NCI-H128 (cell line): ENCODE measurements around the gene PDE3B.
"Not testable (repeated sequence)": the region's sequence is repeated elsewhere in the genome, so short reads cannot be mapped to it uniquely, and the experiment has no call there.

Experiments used
- DNase-seq: peaks from one replicate; lab custom pipeline; 2025; ENCODE audit not compliant: unreplicated experiment; lab: John Stamatoyannopoulos, UW

Gene PDE3B

DNA sequence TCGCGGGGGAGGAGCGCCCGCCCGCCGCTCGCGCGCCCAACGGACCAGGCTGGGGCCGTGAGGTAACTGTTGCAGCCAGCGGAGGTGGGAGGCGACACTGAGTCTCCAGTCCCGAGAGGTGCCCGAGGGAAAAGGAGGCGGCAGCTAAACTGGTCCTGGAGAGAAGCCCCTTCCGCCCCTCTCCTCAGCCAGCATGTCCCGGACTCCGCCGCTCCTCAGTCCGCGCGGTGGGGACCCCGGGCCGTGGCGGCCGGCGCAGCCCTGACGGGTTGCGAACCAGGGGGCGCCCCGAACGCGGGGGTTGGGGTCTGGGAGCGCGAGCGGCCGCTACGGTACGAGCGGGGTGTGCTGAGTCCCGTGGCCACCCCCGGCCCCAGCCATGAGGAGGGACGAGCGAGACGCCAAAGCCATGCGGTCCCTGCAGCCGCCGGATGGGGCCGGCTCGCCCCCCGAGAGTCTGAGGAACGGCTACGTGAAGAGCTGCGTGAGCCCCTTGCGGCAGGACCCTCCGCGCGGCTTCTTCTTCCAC lies at the start of gene PDE3B:
TSS of gene PDE3B (plus strand) at position 108 of the 529 bp plus-strand sequence. CDS start at position 380, 272 bp downstream.
- DNase-seq: peak; percentile 62

DNA sequence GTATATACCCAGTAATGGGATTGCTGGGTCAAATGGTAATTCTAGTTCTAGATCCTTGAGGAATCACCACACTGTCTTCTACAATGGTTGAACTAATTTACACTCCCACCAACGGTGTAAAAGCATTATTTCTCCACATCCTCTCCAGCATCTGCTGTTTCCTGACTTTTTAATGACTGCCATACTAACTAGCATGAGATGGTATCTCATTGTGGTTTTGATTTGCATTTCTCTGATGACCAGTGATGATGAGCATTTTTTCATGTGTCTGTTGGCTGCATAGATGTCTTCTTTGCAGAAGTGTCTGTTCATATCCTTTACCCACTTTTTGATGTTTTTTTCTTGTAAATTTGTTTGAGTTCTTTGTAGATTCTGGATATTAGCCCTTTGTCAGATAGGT lies 48.3 kb upstream of the PDE3B start:
- DNase-seq: not testable (repeated sequence)

DNA sequence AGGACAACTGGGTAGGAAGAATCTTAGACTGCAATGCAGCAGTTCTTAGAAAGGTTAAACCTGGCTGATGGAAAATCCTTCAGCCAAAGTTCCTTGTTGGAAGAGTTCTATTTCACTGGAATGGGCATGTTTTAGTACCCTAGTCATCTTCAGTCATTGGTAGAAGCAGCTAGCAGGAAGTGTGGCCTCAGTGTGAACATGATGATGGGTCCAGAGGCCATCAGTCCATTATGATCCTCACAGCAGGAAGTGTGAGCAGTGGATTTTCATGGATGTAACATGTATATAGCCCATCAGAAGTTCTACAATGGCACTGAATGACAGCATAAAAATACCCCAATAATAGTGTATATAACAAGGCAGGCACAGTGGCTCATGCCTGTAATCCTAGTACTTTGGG lies 35.9 kb upstream of the PDE3B start:
- no peak for DNase-seq

DNA sequence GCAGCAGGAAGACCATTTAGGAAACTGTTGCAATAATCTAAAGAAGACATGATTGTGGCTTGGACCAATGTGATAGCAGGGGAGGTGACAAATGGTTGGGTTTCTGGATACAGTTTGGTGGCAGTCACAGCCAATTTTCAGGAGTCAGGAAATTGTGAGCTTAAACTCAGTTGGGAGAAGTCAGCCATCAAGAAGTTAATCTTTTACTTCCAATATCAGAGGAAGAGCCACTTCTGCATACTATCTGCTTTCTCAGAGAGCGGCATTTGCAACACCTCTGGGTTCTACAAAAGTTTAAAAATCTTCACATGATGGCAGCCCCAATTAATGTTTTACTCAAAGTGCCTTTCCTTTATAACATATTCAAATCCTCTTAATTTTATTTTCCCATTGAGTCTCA lies 33.7 kb upstream of the PDE3B start:
- DNase-seq: no peak

DNA sequence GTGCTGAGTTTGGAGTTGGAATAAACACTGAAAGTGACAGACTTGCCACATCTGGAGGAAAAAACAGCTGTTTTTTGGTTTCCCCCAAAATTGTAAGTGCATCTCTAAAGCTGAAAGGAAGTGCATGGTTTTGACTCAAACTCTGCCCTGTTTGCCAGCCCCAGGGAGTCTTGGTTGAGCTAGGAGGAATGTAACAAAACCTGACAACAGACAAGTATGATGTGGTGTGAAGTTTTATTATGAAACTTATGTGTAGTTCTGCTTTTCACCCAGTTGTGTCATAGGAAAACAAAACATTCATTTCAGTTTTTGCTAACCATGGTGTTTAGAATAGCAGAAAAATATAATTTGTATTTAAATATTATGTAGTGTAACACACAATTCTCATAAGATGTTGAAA lies 31.7 kb upstream of the PDE3B start:
- DNase-seq: no peak

DNA sequence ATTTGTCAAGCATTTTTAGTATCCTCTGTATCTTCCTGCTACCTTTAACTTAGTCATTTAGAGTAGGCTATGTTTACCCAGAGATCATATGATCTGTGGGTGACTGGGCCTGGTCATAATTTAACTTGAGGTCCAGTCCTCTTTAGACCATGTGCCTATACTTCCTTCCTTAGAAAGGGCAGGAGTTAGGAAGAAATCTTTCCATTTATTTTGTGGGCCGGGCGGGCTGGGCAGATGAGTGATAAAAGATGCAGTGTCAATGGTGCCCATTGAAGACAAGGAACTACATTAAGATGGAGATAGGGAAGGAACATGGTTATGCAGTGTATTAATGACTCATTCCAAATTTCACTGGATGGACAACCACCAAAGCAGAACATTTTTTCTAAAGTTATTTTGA lies 30.9 kb upstream of the PDE3B start:
- no peak for DNase-seq

DNA sequence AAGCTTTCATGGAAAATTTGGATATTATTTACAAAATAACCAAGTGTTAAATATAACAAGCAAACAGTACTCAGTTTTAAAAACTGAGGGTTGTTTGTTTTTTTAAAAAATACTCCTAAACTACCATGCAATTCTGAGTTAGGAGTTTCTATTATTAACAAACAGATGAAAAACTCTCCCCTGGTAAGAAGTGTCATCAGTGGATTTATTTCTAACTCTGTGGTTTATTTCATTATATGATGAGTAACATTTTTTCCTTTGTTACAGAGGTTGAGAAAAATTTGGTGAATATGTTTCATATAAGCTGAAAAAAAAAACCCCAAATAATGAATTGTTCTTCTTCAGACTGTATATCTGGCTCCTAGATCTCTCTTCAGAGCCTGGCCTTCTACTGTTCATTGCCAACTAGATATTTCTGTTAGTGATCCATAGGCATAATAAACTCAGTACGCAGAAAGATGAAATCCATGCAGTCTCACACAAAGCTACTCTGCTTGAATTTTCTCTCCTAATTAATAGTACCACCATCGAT lies 29.4 kb upstream of the PDE3B start:
- no peak for DNase-seq

DNA sequence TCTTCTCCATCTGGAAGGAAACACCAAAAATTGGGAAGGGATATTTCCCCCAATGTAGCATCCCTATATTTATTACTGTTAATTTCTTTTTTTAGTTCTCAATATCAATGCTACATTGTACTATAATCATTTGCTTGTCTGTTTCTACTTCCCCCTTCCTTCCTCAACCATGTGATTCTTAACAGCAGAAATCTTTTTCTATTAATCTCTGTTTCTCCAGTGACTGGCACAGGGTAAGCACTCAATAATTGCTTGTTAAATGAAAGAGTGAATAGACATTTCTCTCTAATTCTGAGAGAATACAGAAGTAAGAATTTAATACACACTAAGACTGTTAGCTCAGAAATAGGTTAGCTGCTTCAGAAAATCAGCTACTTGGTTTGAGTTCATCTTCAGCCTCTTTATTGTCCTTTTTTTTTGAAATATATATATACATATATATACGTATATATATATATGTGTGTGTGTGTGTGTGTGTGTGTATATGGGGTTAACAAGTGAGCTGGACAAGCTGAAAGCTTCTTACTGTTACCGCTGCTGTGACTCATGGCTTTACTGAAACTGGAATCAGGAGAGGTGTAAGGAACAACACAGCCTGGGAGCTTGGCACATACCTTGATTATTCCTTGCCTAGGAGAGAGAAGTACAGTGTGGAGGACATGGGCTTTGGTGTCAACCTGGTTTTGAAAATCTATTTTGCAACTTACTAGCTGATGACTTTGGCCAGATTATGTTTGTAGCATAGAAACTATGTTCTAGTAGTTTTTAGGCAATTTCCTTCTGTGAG lies 26.2 kb upstream of the PDE3B start:
- DNase-seq: no peak

DNA sequence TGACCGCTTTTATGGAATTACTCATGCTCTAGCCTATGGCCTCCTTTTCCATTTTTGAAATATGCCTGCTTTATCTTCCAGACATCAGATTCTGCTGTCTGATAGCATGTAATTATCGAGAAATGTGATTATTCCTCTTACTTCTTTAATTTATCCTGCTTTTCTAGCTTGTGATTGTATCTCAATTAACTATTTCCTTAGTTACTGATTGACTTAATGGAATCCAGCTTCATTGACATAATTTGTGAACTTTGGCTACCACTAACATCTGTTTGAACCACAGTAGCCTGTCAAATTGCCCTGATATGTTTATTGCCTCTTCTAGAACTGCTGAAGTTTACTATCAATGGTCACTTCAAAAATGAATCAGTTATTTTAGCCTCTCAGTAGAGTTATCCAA lies 25.5 kb upstream of the PDE3B start:
- DNase-seq: no peak

DNA sequence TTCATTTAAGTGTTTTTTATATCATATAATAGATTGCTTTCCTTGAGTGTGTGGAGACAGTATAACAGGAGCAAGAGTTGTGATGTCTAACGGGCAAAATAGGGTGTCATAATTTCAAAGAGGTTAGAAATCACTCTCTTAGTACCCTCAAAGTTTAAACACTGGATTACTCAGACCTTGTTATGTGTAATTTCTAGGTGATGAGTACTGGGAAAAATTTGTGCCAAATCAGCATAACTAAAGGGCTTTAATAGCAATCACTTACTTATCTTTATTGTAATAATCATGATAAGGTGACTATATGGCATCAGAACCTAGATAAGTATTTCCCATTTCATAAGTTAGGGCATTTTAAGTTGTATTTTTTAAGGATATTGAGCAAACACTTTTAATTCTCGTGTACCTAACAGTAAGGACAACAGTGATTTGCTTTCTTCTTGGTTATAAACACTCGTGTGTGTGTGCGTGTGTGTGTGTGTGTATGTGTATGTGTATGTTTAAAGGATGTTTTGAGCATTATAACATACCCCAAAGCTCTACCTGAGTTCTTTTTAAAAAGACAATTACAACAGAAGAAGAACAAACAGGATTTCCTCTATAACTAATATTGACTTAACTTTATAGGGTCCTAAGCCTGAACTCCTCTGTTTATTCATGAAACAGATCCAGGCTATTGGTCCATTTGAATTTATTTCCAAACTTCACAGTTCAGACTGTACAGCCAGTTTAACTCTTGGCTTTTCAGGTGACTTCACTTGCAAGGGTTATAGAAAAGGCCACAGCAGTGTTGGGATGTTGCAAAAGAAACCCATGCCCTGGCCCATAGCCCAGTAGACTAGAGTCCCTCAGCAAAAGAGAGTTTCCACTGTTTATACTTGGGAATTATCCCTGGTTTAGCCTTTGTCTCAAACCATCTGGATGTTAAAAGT lies 23.7 kb upstream of the PDE3B start:
- DNase-seq: no peak

DNA sequence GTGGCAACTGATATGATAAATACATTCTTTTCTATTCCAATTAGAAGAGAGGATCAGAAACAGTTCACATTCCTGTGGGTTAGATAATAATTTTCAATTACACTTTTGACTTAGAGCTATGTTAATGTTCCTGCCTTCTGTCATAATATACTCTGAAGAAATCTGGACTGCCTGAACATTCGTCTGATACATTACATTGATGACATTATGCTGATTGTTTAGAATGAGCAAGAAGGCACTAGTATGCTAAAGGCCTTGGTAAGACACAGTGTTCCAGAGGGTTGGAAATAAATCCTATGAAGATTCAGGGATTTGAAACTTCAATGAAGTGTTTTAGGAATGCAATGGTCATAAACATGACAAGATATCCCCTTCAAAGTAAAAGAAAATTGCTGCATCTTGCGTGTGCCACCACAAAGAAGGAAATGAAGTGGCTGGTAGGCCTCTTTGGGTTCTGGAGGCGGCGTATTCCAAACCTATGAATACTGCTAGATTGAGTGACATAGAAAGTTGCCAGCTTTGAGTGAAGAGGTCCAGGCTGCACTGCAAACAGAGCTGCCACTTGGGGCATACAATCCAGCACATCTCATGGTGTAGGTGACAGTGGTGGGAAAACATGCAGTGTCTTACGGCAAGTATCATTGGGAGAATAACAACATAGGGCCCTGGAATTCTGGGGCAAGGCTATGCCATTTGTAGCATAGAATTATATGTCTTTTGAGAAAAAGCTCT lies 21.2 kb upstream of the PDE3B start:
- no peak for DNase-seq

DNA sequence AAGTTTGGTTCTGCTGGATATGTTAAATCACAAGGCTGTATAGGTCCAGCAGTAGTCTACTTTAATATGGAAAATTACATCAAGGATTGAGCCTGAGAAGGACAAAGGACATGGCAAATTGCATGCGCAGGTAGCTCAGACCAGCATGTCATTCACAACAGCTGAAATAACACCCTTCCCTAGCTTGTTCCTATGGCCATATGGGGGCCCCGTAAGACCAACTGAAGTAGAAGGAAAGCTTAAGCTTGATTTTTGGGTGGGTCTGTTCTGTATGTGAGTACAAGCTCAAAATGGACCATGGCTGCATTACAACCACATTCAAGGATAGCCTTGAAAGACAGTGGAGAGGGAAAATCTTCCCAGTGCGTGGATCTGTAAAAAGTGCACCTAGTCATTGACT lies 20.6 kb upstream of the PDE3B start:
- DNase-seq: no peak

DNA sequence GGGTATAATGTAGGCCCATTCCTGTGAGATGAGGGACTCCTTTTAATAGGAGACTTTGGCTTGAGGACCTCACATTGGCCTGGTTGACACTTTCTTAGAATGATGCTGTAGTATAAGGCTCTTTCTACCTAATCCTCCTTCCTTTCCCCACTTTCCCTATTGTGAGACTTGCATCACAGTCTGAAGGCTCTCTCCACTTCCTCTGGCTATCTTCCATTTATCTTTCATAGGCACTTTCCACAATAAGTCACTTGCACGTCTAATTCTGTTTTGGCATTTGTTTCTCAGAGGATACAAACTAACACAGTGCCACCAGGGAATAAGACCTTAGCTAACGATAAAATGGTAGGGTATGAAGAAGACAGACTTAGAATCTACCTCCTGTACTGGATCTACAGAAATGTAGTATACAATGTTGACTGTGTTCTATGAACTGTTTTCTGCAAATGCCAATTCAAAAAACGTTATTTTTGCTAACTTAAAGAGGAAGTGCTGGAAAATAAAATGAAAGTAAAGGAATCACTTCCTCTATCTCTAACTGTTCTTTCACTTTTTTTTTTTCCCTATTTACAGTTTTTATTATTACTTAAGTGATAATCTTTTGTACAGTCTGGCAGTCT lies 17.9 kb upstream of the PDE3B start:
- no peak for DNase-seq

DNA sequence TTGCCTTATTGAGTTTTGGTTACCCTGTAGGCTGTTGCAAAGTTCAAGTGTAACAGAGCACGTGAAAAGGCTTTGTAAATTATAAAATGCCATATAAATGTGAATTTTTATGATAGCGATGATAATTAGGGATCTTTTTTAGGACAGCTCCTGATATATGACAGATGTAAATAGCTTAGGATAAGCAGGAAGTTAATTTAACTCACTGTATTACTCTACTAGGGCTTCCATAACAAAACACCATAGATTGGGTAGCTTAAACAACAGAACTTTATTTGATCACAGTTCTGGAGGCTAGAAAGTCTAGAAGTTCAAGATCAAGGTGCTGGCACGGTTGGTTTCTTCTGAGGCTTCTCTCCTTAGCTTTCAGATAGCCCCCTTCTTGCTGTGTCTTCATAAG lies 17.0 kb upstream of the PDE3B start:
- DNase-seq: no peak

DNA sequence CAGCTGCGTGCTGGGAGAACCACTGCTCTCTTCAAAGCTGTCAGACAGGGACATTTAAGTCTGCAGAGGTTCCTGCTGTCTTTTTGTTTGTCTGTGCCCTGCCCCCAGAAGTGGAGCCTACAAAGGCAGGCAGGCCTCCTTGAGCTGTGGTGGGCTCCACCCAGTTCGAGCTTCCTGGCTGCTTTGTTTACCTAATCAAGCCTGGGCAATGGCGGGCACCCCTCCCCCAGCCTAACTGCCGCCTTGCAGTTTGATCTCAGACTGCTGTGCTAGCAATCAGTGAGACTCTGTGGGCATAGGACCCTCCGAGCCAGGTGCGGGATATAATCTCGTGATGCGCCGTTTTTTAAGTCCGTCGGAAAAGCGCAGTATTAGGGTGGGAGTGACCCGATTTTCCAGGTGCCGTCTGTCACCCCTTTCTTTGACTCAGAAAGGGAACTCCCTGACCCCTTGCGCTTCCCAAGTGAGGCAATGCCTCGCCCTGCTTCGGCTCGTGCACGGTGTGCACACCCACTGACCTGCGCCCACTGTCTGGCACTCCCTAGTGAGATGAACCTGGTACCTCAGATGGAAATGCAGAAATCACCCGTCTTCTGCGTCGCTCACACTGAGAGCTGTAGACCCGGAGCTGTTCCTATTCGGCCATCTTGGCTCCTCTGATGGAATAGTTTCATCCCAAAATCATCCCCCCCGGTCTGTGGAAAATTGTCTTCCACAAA lies 9.9 kb upstream of the PDE3B start:
- not testable (repeated sequence) for DNase-seq

DNA sequence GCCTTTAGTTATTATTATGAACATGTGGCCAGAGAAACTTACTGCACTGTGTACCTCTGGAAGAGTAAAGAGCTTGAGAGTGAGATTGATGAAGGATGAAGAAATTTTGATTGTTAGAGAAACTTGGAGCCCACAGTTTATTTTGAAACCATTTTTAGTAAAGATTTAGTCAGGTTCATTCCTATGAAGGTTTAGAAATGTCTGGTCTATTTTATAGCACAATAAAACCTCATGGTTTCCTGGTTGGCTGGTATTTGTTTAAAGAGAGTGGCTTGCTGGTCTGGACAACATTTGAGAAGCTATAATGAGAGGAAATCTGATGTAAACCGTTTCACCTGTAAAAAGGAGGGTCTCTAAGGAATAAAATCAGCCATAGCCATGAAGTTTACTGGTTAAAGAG lies 8.8 kb upstream of the PDE3B start:
- no peak for DNase-seq

DNA sequence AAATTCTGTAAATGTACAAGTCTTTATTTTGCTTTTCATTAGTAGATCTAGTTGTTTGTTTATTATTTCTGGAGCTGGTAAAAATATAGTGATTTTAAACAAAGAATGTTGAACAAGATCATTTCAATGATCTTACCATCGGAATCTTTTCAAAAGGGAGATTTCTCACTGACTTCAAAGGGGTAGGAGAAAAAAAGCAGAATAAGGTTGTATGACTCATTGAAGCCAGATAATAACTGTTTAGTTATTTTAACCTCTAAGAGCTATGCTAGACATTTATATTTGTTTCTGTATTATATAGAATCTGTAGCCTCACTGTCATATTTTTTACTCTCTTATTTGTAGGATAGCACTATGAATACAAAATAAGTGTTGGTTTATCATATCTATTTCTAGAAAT lies 8.1 kb upstream of the PDE3B start:
- DNase-seq: no peak

DNA sequence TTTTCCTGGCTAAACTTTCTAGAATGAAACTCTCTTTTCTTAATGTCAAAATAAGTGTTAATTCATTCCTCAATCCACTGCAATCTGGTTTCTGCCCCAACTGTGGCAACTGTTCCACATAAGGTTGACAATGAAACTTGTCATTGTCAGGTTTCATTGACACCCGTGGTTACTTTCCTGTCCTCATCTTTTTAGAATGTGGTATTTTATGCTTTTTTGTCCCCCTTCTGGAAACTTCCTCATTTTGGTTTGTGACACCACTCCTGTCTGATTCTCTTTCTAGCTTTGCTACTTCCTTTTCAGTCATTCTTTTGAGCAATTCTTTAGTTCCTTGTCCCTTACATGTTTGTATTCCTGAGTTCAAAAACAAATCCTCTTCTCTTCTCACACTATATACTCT lies 7.5 kb upstream of the PDE3B start:
- no peak for DNase-seq

DNA sequence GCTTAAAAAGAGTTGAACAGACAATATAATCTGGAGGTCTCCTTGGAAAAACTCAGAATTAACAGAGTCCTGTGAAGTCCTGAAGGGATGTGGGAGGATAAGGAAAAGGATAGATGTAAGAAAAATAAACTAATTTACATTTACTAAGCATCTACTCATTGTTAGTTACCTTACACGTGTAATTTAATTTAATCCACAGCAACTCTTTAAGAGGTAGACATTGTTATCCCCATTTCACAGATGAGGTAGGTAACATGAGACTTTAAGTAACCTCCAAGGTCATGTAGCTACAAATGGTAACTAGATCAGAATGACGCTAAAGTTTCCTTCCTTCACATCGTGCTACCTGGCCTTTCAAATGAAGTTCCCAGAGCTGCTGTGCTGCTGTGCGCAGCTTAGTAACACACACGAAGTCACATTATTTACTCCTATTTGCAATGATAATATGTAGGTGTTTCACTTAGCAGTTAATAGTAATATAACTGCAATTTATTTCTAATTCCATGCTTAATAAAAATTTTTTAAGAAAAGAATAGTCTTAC lies 5.7 kb upstream of the PDE3B start:
- DNase-seq: no peak

DNA sequence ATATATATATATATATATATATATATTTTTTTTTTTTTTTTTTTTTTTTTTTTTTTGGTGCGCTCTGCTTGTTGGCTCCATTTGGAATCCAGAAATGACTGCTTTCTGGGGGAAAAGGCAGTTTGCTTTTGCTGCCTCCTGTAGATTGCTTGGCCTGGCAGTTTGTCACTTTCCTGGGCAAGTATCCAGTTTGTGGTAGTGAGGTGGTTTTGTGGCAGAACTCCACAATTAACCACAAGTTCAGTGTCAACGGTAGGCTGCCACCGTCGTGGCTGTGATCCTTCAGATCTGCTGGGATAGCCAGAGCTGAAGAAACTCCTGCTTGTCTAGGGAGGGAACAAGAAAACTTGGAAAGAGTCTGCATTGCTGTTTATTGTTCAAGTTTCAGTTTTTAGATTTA lies 5.0 kb upstream of the PDE3B start:
- no peak for DNase-seq
